GM19035 (cell line): Measurements from ENCODE around the gene R3HDM2.
"Not testable (repeated sequence)": the region's sequence is repeated elsewhere in the genome, so short reads cannot be mapped to it uniquely, and the experiment has no call there.

Experiments
- ATAC-seq: cut with Tn5 transposase; IDR thresholded peaks from one replicate; pipeline ENCODE4 v1.9.1; 2021; ENCODE audit not compliant: unreplicated experiment

R3HDM2 gene

DNA sequence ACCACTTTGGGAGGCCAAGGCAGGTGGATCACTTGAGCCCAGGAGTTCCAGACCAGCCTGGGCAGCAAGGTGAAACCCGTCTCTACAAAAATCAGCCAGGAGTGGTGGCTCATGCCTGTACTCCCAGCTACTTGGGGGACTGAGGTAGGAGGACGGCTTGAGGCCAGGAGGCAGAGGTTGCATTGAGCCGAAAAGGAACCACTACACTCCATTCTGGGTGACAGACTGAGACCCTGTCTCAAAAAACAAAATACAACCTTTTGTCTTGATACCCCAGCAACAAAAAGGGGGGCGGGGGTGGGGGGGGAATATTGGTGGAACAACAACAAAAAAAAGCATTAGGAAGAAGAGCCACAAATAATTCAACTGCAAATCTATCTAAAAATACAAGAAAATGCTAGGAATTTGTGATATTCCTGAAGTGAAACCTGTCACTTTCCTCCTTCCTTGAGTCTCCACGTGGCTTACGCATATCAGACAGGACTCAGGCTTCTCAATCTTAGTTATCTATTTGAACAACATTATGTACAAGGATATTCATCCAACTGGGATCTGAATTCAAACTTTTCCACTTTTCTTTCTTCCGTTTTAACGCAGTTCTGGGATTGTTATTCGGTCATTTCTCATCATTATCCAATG is 1.3 kb downstream of the R3HDM2 start:
- no peak for ATAC-seq

DNA sequence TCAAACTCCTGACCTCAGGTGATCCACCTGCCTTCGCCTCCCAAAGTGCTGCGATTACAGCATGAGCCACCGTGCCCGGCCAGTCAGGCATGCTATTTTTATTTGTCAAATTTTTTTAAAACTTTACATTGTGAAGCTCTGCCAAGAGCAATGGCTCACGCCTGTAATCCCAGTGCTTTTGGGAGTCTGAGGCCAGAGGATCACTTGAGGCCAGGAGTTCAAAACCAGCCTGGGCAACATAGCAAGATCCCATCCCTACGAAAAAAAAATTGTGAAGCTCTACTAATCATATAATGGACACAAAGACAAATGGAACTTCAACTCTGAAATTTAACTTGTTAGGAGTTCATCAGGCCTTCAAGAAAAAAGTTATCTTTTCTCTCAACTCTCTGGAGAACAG is 1.9 kb downstream of the R3HDM2 start:
- no peak for ATAC-seq

DNA sequence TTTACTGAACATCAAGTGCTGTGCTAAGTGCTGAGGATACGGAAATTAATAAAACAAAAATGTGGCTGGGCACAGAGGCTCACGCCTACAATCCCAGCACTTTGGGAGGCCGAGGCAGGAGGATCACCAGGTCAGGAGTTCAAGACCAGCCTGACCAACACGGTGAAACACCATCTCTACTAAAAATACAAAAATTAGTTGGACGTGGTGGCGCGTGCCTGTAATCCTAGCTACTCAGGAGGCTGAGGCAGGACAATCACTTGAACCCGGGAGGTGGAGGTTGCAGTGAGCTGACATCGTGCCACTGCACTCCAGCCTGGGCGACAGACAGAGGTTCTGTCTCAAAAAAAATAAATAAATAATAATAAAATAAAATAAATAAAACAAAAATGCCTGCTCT is 3.9 kb downstream of the R3HDM2 start:
- not testable (repeated sequence) for ATAC-seq

DNA sequence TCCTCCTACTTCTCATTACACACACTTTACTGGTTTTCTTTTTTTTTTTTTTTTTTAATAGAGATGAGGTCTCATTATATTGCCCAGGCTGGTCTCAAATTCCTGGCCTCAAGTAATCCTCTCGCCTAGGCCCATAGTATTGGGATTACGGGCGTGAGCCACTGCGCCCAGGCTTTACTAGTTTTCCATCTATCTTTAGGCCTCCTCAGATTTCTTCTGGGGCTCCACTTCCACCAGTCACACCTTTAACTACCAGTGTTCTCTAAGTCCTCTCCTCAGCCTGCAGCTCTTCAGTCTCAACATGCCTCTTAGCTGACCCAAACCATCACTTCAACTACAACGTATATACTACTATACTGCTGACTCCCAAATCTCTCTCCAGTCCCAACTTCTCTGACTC is 10.4 kb downstream of the R3HDM2 start:
- no peak for ATAC-seq

DNA sequence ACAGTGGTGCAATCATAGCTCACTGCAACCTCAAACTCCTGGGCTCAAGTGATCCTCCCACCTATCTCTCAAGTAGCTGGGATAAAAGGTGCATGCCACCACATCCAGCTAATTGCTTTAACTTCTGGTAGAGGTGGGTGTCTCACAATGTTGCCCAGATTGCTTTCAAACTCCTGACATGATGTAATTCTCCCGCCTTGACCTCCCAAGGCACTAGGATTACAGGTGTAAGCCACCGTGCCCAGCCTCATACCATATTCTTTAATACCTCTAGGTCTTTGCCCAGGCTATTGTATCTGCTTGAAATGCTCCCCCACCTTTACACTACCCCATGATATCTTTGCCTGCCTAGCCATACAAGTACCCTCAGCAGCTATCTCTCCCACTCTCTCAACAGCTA is 11.3 kb downstream of the R3HDM2 start:
- no peak for ATAC-seq

DNA sequence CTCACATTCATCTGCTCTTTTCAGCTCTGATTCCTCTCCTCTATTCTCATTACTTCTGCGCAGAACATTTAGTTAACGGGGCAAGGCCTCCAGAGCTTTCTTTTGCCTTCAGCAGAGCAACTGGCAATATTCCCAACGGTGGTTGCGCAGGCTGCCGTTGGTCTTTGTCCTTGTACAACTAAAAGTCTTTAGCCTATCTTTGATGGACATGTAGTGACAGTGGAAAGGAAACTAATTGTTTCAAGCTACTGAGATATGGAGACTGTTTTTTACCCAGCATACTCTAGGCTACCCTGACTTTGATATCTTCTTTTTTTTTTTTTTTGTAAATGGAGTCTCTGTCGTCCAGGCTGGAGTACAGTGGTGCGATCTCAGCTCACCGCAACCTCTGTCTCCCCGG is 12.6 kb downstream of the R3HDM2 start:
- no peak for ATAC-seq

DNA sequence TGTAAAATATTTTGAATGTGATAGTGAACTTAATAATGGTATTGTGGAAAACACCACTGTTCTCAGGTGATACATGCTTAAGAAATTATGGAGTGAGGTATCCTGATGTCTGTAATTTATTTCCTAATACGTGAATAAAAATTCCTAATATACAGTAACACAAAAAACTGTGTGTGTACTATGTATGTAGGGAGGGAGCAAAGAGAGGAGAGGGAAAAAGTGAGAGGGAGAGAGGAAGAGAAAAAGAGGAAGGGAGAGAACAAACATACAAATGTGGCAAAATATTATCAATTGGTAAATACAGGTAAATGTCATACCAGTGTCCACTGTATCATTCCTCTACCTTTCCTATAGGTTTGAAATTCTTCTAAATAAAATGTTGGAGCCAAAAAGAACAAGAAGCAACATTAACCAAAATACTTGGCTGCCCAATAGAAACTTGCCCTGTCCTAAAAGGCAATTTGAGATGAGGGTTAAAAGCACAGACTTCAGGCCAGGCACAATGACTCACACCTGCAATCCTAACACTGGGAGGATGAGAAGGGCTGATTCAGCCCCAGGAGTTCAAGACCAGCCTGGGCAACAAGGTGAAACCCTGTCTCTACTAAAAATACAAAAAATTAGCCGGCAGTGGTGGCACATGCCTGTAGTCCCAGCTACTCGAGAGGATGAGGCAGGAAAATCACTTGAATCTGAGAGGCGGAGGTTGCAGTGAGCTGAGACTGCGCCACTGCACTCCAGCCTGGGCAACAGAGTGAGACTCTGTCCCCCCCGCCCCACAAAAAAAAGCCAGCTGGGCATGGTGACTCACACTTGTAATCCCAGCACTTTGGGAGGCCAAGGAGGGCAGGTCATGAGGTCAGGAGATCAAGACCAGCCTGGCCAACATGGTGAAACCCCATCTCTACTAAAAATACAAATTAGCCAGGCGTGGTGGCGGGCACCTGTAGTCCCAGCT is 14.5 kb downstream of the R3HDM2 start:
- ATAC-seq, result no peak

DNA sequence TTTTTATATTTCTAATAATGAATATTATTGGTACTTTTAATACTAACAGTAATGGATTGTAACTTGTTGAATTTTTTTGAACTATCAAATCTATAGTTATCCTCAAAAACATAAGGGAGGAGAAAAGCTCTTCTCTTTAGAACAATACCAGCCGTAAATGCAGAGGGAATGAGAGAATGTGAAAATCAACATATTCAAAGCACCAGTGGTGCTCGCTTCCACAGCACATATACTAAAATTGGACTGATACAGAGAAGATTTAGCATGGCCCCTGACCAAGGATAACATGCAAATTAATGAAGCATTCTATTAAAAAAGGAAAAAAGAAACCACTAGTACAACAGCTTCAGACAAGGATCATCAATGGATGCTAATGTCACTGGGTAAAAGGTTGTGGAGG is 15.8 kb downstream of the R3HDM2 start:
- ATAC-seq, result no peak

DNA sequence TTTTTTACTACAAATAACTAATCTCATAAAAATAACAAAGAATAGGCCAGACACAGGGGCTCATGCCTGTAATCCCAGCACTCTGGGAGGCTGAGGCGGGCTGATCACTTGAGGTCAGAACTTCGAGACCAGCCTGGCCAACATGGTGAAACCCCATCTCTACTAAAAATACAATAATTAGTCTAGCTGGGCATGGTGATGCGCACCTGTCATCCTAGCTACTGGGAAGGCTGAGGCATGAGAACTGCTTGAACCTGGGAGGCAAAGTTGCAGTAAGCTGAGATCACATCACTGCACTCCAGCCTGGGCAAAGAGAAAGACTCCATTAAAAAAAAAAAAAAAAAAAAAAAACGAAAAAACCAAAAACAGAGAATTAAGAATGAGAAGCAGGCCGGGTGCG is 16.7 kb downstream of the R3HDM2 start:
- not testable (repeated sequence) for ATAC-seq

DNA sequence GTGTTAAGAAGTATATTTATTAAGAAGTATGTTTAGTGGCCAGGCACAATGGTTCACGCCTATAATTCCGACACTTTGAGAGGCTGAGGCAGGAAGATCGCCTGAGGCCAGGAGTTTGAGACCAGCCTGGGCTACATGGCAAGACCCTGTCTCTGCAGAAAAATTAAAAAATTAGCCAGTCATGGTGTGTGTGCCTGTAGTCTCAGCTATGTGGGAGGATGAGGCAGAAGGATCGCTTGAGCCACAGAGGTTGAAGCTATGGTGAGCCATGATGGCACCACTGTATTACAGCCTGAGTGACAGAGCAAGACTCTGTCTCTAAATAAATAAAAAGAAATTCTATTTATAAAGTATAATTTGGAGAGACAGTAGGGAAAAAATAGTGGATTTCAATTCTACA is 20.3 kb downstream of the R3HDM2 start:
- ATAC-seq, result no peak

DNA sequence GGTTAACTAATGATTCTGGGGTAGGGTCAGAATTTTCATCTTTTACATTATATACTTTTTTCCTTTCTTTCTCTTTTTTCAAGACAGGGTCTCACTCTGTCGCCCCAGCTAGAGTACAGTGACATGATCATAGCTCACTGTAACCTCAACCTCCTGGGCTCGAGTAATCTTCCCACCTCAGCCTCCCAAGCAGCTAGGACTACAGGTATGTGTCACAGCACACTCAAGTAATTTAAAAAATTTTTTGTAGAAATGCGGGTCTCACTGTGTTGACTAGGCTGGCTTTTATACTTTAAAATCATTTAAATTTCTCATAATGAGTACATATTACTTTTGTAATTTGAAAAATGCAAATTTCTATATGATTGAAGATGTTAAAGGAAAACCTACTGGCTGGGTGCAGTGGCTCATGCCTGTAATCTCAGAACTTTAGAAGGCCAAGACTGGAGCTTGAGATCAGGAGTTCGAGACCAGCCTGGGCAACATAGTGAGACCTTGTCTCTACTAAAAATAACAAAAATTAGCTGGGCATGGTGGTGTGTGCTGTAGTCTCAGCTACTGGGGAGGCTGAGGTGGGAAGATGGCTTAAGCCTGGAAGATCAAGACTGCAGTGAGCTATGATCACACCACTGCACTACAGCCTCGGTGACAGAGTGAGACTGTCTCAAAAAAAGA is 25.7 kb downstream of the R3HDM2 start:
- no peak for ATAC-seq

DNA sequence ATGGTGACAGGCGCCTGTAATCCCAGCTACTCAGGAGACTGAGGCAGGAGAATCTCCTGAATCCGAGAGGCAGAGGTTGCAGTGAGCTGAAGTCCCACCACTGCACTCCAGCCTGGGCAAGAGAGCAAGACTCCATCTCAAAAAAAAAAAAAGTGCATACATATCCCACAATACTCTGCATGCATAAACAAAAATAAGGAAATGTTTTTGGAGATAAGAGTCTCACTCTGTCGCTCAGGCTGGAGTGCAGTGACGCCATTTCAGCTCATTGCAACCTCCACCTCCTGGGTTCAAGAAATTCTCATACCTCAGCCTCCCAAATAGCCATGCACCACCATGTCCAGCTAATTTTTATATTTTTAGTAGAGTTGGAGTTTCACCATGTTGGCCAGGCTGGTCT is 28.7 kb downstream of the R3HDM2 start:
- ATAC-seq, result not testable (repeated sequence)

DNA sequence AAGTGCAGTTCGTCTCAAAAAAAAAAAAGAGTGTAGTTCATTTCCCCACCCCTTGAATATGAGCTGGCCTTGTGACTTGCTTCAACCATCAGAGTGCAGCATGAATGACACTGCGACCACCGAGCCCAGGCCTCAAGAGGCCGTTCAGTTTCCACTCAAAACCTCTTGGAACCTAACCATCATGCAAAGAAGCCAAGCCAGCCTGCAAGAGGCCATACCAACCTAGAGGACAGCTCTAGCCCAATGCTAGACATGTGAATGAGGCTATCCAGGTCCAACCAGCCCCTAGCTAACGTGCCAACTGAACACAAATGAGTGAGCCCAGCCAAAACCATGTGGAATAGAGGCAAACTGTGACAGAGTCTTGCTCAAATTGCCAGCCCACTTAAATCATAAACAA is 29.7 kb downstream of the R3HDM2 start:
- ATAC-seq, result no peak

DNA sequence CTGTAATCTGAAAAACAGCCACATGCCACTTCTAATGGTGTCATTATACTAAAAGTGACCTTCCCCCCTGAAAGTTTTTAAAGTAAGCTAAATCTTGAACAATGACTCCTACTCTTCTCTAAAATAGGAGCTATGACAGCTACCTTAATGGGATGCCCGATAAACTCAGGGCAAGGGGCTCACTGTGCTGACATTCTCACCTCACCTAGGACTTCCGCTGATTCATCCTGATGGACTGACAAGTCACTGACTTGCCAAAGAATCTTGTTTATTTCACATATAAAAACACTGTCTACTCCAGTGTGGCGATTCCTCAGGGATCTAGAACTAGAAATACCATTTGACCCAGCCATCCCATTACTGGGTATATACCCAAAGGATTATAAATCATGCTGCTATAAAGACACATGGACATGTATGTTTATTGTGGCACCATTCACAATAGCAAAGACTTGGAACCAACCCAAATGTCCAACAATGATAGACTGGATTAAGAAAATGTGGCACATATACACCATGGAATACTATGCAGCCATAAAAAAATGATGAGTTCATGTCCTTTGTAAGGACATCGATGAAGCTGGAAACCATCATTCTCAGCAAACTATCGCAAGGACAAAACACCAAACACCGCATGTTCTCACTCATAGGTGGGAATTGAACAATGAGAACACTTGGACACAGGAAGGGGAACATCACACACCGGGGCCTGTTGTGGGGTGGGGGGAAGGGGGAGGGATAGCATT is 31.0 kb downstream of the R3HDM2 start:
- ATAC-seq, result not testable (repeated sequence)

DNA sequence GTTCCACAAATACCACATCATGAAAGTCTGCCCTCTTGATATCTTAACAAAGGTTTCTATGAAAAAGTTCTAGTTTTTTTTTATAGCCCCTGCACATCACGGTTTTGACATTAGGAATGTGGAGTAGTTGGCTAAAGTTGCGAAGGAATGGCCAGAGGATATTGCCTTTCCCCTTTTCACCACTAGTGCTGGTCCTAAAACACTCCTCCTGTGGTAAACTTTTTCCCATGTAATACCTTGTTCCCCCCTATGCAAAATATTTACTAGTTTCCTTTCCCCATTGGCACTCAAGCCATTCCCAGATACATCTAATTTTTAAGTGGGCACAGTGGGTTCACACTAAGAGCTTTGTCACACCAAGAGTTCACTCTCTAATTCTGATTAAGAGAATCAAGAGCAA is 33.4 kb downstream of the R3HDM2 start:
- ATAC-seq, result no peak

DNA sequence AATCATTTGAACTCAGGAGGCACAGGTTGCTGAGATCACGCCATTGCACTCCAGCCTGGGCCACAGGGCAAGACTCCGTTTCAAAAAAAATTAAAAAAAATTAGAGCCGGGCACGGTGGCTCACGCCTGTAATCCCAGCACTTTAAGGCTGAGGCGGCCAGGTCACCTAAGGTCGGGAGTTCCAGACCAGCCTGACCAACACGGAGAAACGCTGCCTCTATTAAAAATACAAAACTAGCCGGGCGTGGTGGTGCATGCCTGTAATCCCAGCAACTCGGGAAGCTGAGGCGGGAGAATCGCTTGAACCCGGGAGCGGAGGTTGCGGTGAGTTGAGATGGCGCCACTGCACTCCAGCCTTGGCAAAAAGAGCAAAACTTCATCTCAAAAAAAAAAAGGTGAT is 35.7 kb downstream of the R3HDM2 start:
- no peak for ATAC-seq

DNA sequence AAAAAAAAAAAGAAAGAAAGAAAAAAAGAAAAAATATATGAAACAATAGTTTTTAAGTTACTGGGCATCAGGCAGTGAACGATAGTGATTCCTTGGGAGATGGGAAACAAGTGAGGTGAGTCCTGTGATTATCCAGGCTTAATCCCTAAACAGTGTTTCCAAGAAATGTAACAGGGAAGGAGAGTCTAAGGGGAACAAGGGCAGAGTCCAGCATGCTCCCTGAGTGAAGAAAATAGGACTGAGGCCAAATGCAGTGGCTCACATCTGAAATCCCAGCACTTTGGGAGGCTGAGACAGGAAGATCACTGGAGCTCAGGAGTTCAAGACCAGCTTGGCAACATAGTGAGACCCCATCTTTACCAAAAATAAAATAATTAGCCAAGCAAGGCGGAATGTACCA is 40.7 kb downstream of the R3HDM2 start:
- ATAC-seq, result no peak

DNA sequence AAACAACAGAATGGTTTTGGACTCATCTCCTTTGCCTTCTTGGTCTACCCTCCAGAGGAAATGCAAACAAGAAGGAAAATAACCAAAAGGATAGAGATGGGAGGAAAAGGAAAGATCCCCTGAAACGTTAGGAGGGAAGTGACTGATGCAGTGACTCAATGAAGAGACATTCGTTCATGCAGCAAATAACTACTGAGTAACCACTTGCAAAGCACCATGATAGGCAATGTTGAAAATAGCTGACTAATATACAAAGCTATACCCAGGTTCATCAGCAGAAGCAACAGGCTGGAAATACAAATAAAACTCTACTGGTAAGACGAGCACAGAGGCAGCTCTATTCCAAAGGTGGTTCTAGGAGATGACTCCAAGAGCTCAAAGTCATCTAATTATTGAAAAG is 41.8 kb downstream of the R3HDM2 start:
- ATAC-seq, result no peak

DNA sequence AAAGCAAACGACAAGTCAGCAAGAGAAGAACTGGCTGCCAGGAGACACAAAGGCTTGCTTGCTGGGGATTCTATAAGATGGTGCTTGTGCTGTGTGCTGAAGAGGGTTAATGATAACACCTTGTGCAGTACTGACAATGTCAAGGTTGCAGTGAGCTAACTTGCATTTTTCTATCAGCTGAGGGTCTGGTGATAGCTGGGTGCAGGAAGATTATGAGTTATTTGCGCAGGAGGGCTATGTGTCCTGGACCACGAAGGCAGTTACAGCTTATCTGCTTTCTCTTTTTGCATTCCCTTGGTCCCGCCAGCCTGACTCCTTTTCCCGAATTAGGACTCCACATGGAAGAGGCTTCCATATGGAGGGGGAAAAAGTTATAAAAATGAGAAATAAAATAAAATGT is 42.4 kb downstream of the R3HDM2 start:
- no peak for ATAC-seq

DNA sequence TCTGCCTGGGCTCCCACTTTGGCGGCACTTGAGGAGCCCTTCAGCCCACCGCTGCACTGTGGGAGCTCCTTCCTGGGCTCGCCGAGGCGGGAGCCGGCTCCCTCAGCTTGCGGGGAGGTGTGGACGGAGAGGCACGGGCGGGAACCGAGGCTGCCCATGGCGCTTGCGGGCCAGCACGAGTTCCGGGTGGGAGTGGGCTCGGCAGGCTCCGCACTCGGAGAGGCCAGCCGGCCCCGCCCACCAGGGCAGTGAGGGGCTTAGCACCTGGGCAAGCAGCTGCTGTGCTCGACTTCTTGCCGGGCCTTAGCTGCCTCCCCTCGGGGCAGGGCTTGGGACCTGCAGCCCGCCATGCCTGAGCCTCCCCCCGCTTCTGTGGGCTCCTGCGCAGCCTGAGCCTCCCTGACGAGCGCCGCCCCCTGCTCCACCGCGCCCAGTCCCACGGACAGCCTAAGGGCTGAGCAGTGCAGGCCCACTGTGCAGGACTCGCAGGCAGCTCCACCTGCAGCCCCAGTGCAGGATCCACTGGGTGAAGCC is 44.6 kb downstream of the R3HDM2 start:
- no peak for ATAC-seq

DNA sequence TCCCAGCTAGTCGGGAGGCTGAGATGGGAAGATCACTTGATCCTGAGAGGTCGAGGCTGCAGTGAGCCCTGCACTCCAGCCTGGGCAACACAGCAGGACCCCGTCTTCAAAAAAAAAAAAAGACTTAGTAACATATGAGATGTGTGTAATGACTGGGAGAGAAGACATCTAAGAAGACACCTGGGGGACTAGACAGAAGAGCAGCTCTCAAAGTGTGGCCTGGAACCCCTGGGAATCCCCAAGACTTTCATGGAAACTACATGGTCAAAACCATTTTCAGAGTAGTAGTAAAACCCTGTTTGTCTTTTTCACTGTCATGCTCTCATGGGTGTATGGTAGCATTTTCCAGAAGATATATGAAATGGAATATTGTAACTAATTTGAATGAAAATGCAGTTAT is 45.3 kb downstream of the R3HDM2 start:
- no peak for ATAC-seq
